HG02642 (cell line): ENCODE results near the gene DSCAM.

ENCODE experiments used
- ATAC-seq: cut with Tn5 transposase; IDR thresholded peaks from one replicate; pipeline ENCODE4 v1.9.1; 2021; ENCODE audit warnings: mild to moderate bottlenecking; ENCODE audit not compliant: unreplicated experiment, poor library complexity

Gene DSCAM

DNA sequence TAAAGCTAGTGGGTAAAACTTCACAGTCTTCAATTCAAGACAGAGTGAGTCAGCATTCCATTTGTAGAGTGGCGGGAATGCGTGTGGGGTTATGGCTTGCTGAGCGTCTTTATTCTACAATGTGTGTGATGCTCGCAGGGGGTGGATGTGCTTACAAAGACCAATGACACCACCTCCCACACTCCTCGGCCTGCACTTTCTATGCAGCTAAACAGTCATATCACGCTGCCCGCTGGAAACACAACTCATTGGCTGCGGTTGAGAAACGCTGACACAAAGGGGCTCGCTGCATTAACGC is 681.2 kb downstream of the DSCAM start:
- ATAC-seq: no peak

DNA sequence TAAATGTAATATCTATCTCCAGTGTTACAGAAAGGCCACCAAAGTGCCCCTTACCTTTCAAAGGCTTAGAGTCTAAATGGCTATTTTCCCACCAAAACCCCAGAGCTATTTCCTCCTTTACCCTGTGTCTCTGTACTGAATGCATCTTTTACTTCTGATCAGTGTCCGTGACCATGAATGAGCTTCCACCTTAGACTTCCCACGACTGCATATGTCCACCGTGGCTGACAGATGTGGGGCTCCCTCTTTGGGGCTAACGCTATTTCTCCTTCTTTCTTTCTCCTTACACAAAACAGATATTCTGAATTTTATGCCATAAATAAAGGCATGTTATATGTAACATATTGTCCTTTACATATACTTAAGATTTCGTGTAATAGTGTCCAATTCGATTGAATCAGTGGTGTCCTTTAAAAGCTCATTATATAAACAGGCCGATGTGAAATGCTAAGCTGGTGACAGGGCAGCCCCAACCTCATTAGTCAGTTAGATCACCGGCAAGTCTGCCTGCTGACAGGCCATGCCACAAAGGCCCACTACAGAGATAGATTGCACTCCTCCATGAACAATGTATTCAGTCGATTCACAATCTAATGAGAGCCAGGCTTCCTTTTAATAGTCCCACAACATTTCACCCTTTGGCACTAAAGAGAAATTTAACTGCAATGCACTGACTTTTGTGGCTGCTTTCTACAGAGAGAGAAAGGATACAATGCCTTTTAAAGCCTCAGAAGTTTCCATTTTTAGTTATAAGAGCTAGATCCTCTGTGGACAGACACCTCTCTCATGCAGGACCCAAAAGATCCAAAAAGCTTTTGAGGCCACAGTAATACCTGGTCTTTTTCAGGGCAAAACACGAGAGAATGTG is 681.8 kb downstream of the DSCAM start:
- no peak for ATAC-seq

DNA sequence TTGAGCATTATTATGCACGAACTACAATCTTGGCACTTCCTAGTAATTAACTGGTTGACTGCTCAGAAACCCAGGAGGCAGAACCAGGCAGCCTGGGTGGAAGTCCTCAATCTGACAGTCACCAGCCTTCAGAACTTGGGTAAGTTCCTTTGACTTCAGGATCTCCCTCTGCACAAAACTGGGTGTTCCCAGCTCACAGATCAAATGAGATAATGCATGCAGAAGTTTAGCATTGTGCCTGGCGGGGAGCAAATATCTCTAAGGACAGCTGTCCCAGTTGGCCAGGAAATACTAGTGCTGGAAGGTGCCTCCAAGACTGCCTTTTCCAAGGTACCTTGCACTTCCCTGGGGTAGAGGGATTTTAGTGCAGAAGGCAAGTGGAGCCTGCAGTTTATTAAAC is 684.9 kb downstream of the DSCAM start:
- no peak for ATAC-seq

DNA sequence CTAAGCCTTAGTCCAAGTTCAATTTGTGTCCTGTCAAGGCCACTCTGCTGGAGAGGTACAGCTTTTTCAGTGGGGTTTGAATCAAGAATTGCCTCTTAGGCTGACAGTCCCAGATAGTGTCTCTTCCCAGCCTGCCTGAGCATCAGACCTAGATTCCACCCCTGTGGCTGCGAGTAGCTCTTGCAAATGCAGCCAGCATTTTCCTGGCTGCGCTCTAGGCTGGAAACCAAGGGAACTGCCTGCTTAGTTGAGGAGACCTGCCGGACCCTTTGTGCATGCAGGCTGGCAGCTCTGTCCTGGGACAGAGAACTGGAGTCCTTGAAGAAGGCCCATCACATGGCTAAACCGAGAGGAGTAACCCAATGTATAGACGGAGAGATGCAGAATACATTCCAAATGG is 686.0 kb downstream of the DSCAM start:
- ATAC-seq: no peak

DNA sequence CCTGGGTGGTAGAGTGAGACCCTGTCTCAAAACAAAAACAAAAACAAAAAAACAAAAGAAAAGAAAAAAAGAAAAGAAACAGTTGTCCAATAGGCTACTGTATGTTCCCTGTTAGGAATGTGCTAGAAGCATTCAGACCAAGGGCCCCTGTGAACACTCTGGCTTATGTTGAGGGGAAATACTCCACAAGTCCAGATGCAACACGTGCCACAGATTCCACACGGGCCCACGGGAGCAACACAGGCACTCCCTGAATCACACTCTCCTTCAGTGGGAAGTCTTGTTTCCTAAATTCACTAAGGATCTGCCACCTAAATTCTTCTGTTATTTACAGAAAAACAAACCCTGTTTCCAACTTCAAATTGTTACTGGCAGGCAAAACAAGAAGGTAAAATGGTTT is 688.6 kb downstream of the DSCAM start:
- no peak for ATAC-seq

DNA sequence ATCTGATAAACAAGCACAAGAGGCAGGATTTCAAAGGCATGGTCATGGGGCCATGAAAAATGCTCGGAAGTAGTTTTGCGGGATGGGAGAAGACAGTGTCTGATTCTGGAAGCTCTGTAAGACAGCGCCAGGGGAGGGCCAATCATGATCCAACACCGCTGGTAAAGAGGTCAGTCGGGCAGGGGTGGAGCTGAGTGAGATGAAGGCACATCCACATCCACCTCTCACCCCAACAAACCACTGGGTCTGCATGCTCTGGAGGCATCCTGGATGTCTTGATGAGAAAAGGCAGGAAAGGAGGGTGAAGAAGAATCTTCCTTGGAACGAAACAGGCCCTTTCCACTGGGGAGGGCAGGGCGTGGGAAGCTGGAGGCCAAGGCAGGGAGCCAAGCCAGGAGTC is 691.4 kb downstream of the DSCAM start:
- no peak for ATAC-seq

DNA sequence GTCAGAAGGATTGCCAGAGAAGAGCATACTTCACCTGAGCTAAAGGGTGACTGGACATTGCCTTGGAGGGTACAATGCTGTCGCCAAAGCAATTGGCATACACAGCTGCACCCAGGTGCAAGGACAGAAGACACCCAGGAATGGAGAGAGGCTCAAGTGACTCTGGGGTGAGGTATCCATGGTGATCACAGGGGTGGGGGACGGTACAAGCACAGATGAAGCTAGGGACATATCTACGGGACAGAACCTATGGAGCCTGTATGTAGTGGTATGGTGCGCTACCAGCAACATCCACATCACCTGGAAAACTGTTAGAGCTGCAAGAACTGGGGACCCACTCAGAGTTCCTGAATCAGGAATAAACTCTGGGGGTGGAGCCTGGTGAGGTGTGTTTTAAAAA is 693.6 kb downstream of the DSCAM start:
- ATAC-seq: no peak

DNA sequence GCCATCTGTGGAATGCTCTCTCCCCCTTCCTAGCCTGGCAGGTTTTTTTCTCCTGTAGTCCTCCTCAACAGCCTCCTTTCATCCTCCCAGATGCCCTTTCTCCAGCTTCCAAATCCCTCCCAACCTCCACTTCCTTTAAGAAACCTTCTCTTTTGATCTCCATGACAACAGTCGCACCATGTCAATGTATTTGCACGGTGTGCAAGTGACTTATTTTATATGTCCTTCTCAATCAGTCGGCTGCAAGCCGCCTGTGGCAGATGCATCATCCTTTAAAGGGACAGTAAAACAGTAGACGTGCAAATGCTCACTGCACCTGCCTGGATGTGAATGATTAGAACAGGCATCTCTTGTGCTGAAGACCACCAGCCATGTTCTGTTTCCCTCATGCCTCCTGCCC is 694.5 kb downstream of the DSCAM start:
- ATAC-seq: no peak

DNA sequence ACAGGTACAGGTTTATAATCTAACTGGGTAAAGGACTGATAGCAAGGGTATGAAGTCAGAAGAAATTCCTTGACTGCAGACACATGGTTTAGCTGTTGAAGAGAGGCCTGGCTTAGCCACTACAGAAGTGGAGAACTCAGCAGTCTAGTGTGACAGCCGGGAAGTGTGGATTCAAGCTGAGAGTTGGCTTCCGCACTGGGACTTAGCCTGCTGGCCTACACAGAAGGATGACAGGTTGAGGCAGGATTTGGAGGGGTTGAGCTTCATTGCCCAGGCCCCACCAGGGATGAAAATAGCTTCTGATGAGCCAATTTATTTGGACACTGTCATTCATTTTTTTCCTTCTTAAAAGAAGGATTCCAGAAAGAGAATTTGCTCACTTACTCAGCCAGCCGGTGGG is 695.3 kb downstream of the DSCAM start:
- no peak for ATAC-seq

DNA sequence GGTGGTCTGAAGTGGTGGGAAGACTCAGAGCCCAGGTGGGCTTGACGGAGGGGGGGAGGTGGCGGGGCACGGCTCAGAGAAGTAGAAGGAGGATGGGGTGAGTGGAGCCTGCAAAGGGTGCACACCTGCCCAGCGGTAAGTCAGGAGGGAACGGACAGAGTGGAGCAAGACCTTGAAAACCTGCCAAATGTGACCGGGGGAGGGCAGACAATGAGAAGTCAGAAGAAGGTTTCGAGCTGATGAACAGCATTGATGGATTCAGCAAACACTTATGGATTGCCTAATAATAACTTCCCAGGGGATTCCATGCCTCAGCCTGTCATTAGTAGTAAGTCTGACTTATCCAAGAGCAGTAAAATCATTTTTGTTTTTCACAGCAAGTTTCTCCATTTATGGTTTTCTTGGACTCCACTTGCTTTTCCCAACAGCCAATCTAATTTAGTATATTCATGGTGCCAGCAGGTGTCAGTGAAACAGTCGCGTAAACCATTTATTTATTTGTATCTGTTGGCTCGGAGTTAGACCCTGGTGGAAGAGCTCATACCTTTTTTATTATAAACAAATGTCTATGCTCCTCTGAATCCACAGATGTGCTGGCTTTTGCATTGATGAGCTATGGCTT is 700.6 kb downstream of the DSCAM start:
- no peak for ATAC-seq

DNA sequence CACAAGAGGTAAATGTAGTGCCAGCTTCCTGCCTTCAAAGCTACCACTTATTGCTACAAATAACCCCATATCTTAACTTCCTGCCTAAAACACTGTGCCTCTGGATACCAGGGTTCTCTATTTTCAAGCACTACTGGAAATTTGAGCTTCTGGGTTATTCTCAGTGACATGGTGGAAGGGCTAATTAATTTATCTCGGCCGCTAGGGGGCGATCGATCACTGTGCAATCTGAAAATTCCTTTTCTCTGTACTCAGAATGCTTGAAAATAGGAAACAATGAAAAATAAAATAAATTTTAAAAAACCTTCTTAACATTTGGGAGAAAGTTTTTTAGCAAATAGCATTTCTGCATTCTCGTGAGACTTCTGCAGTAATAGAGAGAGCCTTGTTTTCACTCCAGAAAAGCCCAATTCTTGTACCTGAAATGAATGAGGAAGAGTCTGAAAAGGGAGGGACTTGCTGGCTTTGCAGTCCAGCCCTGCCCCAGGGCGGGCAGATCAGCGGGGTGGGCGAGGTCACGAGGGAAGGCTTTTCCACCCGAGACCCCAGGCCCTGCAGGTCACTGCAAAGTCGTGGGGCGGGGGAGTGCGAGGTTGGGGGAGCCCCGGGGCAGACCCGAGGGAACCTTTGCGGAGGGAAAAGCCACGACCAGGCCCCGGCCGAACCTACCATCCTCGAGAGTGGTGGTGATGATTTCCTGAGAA is 703.0 kb downstream of the DSCAM start:
- no peak for ATAC-seq

DNA sequence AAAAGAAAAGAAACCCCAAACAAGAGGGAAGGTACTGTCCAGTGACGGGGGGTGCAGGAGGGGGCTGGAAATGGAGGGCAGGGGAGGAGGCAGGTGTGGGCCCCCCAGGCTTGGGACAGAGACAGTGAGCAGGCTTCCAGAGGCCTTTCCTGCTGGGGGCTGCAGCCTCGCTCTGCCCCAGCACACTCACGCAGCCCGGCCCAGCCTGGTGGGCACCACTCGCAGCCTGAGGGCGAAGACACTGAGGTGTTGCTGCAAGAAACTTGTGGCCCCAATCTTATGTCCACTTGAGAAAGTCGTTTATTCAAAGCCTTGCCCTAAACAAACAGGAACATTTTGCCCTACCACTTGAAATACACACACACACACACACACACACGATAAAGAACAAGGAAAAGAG is 705.3 kb downstream of the DSCAM start:
- no peak for ATAC-seq

DNA sequence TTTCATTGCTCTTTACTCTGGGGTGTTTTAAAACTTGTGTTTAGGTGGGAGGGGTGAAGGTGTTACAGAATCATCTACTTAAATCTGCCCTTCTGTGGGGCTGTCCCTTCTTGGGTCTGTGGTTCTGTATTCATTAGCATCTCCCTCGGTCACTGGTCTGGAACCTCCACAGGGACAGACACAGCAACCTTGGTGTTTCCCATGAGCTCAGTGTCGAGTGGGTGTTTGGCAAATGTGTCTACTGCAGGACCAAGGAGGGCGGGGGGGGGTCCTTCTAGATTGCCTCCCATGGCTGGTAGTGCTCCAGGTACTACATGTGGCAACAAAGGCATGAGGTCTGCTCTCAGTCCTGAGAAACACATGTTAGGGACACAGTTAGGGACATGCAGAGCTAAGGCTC is 706.3 kb downstream of the DSCAM start:
- no peak for ATAC-seq

DNA sequence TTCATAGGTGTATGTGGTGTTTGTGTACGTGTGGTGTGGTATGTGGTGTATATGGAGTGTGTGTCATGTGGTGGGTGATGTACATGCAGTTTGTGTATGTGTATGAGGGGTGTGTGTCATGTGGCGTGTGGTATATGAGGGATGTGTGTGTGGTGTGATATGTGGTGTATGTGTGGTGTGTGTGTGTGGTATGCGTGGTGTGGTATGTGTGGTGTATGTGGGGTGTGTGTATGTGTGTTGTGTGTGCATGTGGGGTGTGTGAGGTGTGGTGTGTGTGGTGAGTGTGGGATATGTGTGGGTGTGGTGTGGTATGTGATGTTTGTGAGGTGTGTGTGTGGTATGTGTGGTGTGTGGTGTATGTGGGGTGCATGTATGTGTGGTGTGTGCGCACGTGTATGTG is 707.3 kb downstream of the DSCAM start:
- no peak for ATAC-seq

DNA sequence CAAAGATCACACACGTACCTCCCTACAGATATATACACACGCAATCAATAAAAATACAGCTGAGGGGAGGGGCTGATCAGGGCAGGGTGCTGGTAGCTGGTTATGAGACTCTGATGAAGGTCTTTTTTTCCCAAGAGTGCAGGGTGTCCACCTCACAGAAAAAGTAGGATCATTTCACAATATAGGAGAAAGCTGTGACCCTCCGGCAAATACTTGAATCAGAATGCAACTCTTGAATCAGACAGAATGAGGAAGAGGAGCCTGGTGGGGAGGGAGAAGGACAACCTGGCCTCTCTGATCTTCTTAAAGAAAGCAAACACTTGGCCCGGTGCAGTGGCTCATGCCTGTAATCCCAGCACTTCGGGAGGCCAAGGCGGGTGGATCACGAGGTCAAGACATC is 710.4 kb downstream of the DSCAM start:
- ATAC-seq: no peak

DNA sequence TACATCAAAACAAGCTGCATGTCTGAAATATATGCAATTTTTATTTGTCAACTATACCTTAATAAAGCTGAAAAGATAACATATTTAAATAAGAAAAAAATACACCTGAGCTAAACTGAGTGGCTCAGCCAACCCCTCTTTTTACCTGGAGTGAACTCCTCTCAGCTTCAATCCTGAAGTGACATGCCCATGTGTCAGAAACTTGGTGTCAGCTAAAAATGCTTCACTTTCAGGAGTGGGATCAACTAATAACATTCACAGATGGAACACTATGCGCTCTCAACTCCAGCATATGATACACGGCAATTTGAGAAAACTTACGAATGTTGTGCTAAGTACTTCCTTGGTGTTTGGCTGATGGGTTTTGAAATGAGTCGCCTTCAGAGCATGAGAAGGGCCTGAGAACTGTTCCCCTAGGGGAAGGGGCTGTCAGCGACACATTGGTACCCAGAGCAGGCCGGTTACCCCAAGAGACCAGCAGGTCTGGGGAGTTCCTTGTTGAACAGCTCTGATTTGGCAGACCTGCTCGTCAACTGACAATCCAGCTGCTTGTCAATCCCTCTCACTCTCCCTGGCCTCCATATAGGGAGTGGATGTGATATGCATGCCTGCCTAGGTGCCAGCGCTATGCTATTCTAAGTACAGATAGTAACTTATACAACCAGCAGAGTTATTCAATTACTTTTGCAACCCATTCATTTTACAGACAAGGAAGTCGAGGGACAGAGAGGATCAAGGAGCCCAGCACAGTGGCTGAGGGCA is 712.0 kb downstream of the DSCAM start:
- no peak for ATAC-seq

DNA sequence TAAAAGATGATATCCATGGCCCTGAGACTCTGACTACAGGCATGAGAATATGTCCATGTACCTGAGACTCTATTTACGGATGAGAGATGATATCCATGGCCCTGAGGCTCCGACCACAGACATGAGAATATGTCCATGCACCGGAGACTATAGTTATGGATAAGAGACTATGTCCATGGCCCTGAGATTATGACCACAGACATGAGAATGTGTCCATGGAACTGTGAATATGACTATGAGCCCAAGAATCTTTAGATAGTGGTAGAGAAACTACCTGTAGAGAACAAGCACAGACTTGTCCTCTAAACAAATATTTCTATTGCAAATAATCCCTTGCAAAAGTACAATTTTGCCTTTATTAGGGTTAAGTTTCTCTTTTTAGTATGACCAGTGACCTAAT is 716.5 kb downstream of the DSCAM start:
- ATAC-seq: no peak

DNA sequence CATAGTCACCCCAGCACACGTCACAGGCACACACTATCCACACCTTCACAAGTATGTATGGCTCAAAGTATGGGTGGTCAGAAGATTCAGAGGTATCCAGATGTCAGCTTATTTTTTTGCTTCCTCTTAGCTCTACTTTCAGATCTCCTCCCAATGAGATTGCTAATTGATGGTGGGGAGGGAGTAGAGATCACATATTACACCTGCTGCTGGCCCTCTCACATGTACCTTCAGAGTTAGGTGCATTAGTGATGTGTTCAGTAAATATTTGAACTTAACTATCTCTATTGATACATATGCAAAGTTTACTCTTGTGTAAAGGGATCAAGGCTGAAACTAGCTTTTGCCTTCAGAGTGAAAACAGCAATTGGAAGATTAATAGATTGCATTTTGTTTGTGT is 717.1 kb downstream of the DSCAM start:
- no peak for ATAC-seq

DNA sequence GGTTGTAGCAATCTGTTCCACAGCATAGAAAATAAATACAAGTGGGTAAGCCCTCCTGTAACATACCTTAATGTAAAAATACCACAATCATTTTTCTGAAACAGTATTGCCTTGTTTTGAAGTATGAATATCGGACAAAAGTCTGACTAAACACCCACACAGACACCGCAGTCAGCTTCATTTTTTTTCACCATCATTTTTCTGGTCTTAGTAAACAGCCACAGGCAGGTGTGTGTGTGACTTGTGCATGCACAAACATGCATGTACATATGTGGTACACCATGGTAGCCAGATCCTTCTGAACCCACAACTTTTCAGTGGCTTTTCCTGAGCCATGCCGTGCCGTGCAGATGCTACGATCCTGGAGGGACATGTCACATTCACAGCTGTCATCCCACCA is 718.1 kb downstream of the DSCAM start:
- no peak for ATAC-seq

DNA sequence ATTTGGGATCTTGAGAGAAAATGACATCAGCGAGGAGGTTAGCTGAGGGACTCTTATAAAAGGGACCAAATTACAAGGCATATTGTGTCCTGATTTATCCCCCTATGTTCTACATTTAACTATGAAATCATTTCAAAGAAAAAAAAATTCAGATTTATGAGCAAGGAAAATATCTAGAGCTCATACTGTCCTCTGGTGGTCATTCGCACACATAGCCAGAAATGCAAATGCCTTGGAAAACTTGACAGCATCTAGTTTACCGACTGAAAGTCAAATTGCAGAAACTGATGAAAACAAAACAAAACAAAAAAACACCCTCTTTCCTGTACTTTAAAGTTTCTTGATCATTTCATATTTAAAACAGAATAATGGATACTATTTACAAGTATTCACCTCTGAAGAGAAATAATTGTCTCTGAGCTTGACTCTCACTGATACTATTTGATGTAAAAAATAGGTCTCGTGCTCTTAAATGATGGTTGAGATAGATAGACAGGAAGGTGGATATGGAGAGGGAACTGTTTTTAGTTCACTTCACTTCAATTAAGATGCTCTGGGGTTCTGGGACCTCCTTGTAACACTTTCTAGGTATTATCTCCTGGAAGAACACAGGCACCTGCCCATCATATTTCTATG is 725.9 kb downstream of the DSCAM start:
- ATAC-seq: no peak

DNA sequence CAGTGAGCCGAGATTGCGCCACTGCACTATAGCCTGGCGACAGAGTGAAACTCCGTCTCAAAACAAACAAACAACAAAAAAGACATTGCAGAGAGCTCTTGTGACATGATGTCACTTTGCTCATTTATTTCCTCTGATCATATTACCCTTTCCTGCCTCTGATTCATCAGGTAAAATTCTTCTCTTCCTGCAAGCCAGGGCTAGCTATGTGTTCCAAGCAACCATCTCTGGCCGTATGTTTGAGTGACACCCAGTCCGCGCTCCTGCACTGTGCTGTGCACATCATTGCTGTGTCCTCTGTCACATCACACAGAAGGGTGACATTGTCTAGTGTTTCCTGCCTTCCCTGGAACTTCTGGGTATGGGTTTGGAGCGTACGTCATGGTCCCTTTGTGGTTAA is 728.4 kb downstream of the DSCAM start:
- ATAC-seq: no peak
